OCI-LY3 (cell line): ENCODE measurements around the gene CACNA1I.

Experiments used
- EZH2phosphoT487 ChIP-seq: fragments of 200-600 bp; shearing (Covaris generic); IDR thresholded peaks from 2 replicates; pipeline ENCODE4 v1.6.1; 2018; ENCODE audit warnings: antibody characterized with exemption, mixed run types, low read depth
- TF ChIP-seq, protein P1 (sequence below): fragments of 200-600, 300-600 bp; sonication (generic); IDR thresholded peaks from 2 replicates; pipeline ENCODE4 v1.5.1; 2014; ENCODE audit warnings: antibody characterized with exemption, low read length, low read depth

GRCh38 chr22:39630721-39631120, 60.2 kb downstream of the CACNA1I start:
- TF ChIP-seq, protein P1, sequence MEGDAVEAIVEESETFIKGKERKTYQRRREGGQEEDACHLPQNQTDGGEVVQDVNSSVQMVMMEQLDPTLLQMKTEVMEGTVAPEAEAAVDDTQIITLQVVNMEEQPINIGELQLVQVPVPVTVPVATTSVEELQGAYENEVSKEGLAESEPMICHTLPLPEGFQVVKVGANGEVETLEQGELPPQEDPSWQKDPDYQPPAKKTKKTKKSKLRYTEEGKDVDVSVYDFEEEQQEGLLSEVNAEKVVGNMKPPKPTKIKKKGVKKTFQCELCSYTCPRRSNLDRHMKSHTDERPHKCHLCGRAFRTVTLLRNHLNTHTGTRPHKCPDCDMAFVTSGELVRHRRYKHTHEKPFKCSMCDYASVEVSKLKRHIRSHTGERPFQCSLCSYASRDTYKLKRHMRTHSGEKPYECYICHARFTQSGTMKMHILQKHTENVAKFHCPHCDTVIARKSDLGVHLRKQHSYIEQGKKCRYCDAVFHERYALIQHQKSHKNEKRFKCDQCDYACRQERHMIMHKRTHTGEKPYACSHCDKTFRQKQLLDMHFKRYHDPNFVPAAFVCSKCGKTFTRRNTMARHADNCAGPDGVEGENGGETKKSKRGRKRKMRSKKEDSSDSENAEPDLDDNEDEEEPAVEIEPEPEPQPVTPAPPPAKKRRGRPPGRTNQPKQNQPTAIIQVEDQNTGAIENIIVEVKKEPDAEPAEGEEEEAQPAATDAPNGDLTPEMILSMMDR, result no peak
- no peak for TF ChIP-seq EZH2phosphoT487
